ENCODE results near the gene ILK. TPM values are rescaled to one million over a fixed set of nuclear protein-coding genes. Genes with fewer than 3 reads are reported as not detected.
A peak's percentile ranks its signal among the peaks of the same experiment; 100 is the strongest.

ILK gene
- total and polyA plus RNA-seq, 10 of the 15 experiments (the other 5 are each of a cell fraction or from before 2014, with no cell fraction given): 51.8 to 163 (median 92.0) TPM

GRCh38 chr11:6603287-6604080, at the start of gene ILK, which contains the start of gene RRP8 (continued):
- TF ChIP-seq ZNF687 (IDR thresholded peaks at IDR 0.05) (peak; percentile 73; the same call in 1 of the 2 replicates), SREBF1 (IDR thresholded peaks at IDR 0.05; ENCODE audit: low read length) (no peak), TARDBP (IDR thresholded peaks at IDR 0.05; ENCODE audit: borderline replicate concordance) (no peak), ZSCAN29 (IDR thresholded peaks at IDR 0.05) (no peak), NFYA (IDR thresholded peaks at IDR 0.05; ENCODE audit: borderline replicate concordance, low read depth, low read length) (no peak), SMAD1 (IDR thresholded peaks at IDR 0.05; ENCODE audit: low read depth, partially characterized antibody) (no peak), NKRF (conservative IDR thresholded peaks at IDR 0.05) (peak; percentile 96), CBX3 (IDR thresholded peaks at IDR 0.05; ENCODE audit: borderline replicate concordance, low read depth) (no peak), TCF7 (IDR thresholded peaks at IDR 0.05; ENCODE audit: borderline replicate concordance) (no peak), ZNF207 (IDR thresholded peaks at IDR 0.05; ENCODE audit: borderline replicate concordance) (peak; percentile 46; the same call in 1 of the 2 replicates), ATF2 (IDR thresholded peaks at IDR 0.05; ENCODE audit: low read length) (no peak), KDM1A (IDR thresholded peaks at IDR 0.05; ENCODE audit: borderline replicate concordance) (no peak), RFX5 (IDR thresholded peaks at IDR 0.05; ENCODE audit: low read depth, low read length) (peak; percentile 42; the same call in 1 of the 2 replicates), SUZ12 (IDR thresholded peaks at IDR 0.05; ENCODE audit: unreplicated experiment) (no peak), TBL1XR1 (IDR thresholded peaks at IDR 0.05; ENCODE audit: low read depth, low read length) (no peak), SP1 (IDR thresholded peaks at IDR 0.05; ENCODE audit: low read depth, low read length) (peak; percentile 75), E2F4 (IDR thresholded peaks at IDR 0.05; ENCODE audit: low read depth, low read length) (no peak), FOS (IDR thresholded peaks at IDR 0.05; ENCODE audit: borderline replicate concordance, extremely low read depth, insufficient read length) (no peak), BACH1 (IDR thresholded peaks at IDR 0.05; ENCODE audit: borderline replicate concordance) (no peak), STAT3 (IDR thresholded peaks at IDR 0.05; ENCODE audit: low read depth, low read length) (no peak), ZZZ3 (IDR thresholded peaks at IDR 0.05; ENCODE audit: control insufficient read depth, insufficient read length, low read depth) (no peak), SUPT20H (IDR thresholded peaks at IDR 0.05; ENCODE audit: borderline replicate concordance, control insufficient read depth, low read depth, low read length) (no peak)

Measured in GM12878 (cell line).